Muscle of back (tissue), 13 donors: ENCODE data around the gene MYLK4. TPM values are rescaled to one million over a fixed set of nuclear protein-coding genes. Genes with fewer than 3 reads are reported as not detected.

Experiments used
- DNase-seq, 3 donors: peaks; one replicate each; pipeline versions ENCODE4 v3.0.0 to v3.0.0-alpha.2; 2013
- long read RNA-seq, 9 donors: transcript quantifications; one replicate each; lab custom pipeline, GENCODE V29; 2026
- polyA plus RNA-seq, 10 donors: library from polyadenylated mRNA; unstranded; fragments of 120-200 nt; gene quantifications; one replicate each; pipeline ENCODE4 v1.2.1, GENCODE V29; 2013; ENCODE audit not compliant: insufficient read length in 10 of 10

MYLK4 gene
- 10 to 100 TPM in 2 of 10 donors, 1 to 10 TPM in 8; 5.0 to 11.7 (median 6.9) TPM for polyA plus RNA-seq
- long read RNA-seq, donor 1, partial matches to known transcripts, result 8 of 17 reads
- long read RNA-seq, donor 1, other reads (novel, unspliced or antisense), result 9 of 17 reads
- long read RNA-seq, donor 2, partial matches to known transcripts, result 72 of 84 reads
- long read RNA-seq, donor 2, other reads (novel, unspliced or antisense), result 12 of 84 reads
- long read RNA-seq, donor 3, result 0 reads
- long read RNA-seq, donor 4, result 0 reads
- long read RNA-seq, donor 5, result 0 reads
- long read RNA-seq, donor 6, partial matches to known transcripts, result 78 of 94 reads
- long read RNA-seq, donor 6, other reads (novel, unspliced or antisense), result 16 of 94 reads
- long read RNA-seq, donor 7, partial matches to known transcripts, result 43 of 57 reads
- long read RNA-seq, donor 7, other reads (novel, unspliced or antisense), result 14 of 57 reads
- long read RNA-seq, donor 8, result 0 reads
- long read RNA-seq, donor 9, result 0 reads

- DNase-seq, result no peak
Measured at GRCh38 chr6:2750832-2751231, at the start of gene MYLK4. MYLK4 (minus strand) TSS chr6:2750922; CDS start chr6:2749294, 1,628 bp downstream.

GRCh38 chr6:2799936-2800527, 49.3 kb upstream of the MYLK4 start:
- DNase-seq, result no peak

GRCh38 chr6:2798586-2799134, 47.9 kb upstream of the MYLK4 start:
- peak in 1 of 3 donors; percentile 12 for DNase-seq

GRCh38 chr6:2797564-2798031, 46.9 kb upstream of the MYLK4 start:
- DNase-seq, result no peak

- DNase-seq, result no peak
Measured at GRCh38 chr6:2796861-2797260, 46.1 kb upstream of the MYLK4 start.

- DNase-seq, result no peak
Measured at GRCh38 chr6:2795956-2796355, 45.2 kb upstream of the MYLK4 start.

GRCh38 chr6:2795162-2795561, 44.4 kb upstream of the MYLK4 start:
- DNase-seq, result no peak

GRCh38 chr6:2794171-2794730, 43.5 kb upstream of the MYLK4 start:
- DNase-seq, result no peak

- no peak for DNase-seq
Measured at GRCh38 chr6:2793534-2794151, 42.9 kb upstream of the MYLK4 start.

GRCh38 chr6:2792330-2793110, 41.8 kb upstream of the MYLK4 start:
- DNase-seq, result no peak

GRCh38 chr6:2791450-2791974, 40.8 kb upstream of the MYLK4 start:
- DNase-seq, result no peak

GRCh38 chr6:2790588-2791449, 40.1 kb upstream of the MYLK4 start:
- peak; percentile 70 to 85 (median 78) for DNase-seq

GRCh38 chr6:2786269-2786668, 35.5 kb upstream of the MYLK4 start:
- no peak for DNase-seq

- no peak for DNase-seq
Measured at GRCh38 chr6:2784930-2785329, 34.2 kb upstream of the MYLK4 start.

- no peak for DNase-seq
Measured at GRCh38 chr6:2784061-2784460, 33.3 kb upstream of the MYLK4 start.

GRCh38 chr6:2783188-2783963, 32.7 kb upstream of the MYLK4 start:
- DNase-seq, result peak in 1 of 3 donors; percentile 68

GRCh38 chr6:2782825-2783187, 32.1 kb upstream of the MYLK4 start:
- peak in 2 of 3 donors; percentile 54 to 73 for DNase-seq

GRCh38 chr6:2782356-2782708, 31.6 kb upstream of the MYLK4 start:
- DNase-seq, result no peak

GRCh38 chr6:2781685-2782355, 31.1 kb upstream of the MYLK4 start:
- no peak for DNase-seq
